Pancreas (tissue), 10 donors: Measurements from ENCODE around the gene ADCY3. TPM values are rescaled to one million over a fixed set of nuclear protein-coding genes. Genes with fewer than 3 reads are reported as not detected.

Source experiments
- ATAC-seq, 4 donors: fragments of 200-7000 bp; cut with Tn5 transposase; one replicate each; pipeline versions ENCODE4 v1.8.0 to v1.9.1; 2020; ENCODE audit warnings: mild to moderate bottlenecking in 4 of 4, moderate library complexity in 4 of 4
- DNase-seq, 6 donors: peaks; one replicate each; pipeline ENCODE4 v3.0.0-alpha.2; 2020
- FAIRE-seq: peaks from 2 replicates; lab custom pipeline; 2012; peaks lifted over from hg19 to GRCh38; lab: Jason Lieb, UNC
- H3K27ac ChIP-seq, 4 donors: fragments of 200-600 bp; sonication (generic); 1 replicate in 3 of 4; 2 replicates in 1 of 4; pipeline versions ENCODE4 v1.5.0 to v1.8.0; 2020
- H3K27me3 ChIP-seq, 4 donors: fragments of 200-600 bp; one replicate each; pipeline ENCODE4 v1.8.0; 2021
- H3K36me3 ChIP-seq, 3 donors: fragments of 200-600 bp; sonication (generic) in 1 of 3; one replicate each; pipeline versions ENCODE4 v1.5.0 to v1.8.0; 2020 to 2021
- H3K4me1 ChIP-seq, 3 donors: fragments of 200-600 bp; one replicate each; pipeline ENCODE4 v1.8.0; 2021
- H3K4me3 ChIP-seq, 4 donors: fragments of 200-600 bp; sonication (generic) in 2 of 4; one replicate each; pipeline versions ENCODE4 v1.5.0 to v1.8.0; 2020 to 2021
- H3K9me3 ChIP-seq, 4 donors: fragments of 200-600 bp; one replicate each; pipeline ENCODE4 v1.8.0; 2021
- CTCF ChIP-seq, 4 donors: fragments of 200-600 bp; sonication (generic) in 3 of 4; IDR thresholded peaks; one replicate each; pipeline versions ENCODE4 v1.5.0 to v1.8.0; 2021; ENCODE audit warnings: antibody characterized with exemption in 4 of 4
- WGBS, 2 donors: extraction: QIAGEN DNeasy Blood & Tissue Kit; methylation state at CpG; one replicate each; pipeline ENCODE4 v1.1.7; 2013; 5-methylcytosine and 5-hydroxymethylcytosine counted together
- intact Hi-C, 3 donors: fragments of 100-400 bp; cut with DNase I; formaldehyde crosslinking; loops; one replicate each; pipeline versions ENCODE4 v1.11.1 to v1.14.2; 2022
- polyA plus RNA-seq, 2 donors: library from polyadenylated mRNA; stranded (reverse); fragments of 200-250 nt; gene quantifications; one replicate each; pipeline ENCODE4 v1.2.3, GENCODE V29; 2013
- total RNA-seq, 6 donors: library from RNA; stranded (reverse); fragmentation: NEBNext Ultra II Directional in 4 of 6; extraction: Animal tissue kit (Norgen Biotek cat#: 25700) in 4 of 6; gene quantifications; one replicate each; pipeline versions ENCODE4 v1.2.1 to v1.2.4, GENCODE V29; 2021 to 2023
- donor health status: healthy with polysubstance abuse.
- donor health status: DM: no; HTN: no; CAD: no; lungs with moderate emphysema.
- donor health status: DM: no; HTN: no; CAD: no.
- donor health status: control.
- donor health status: control.
- donor health status: Bipolar disorder and iron deficiency.
- donor health status: DM: yes; HTN: yes; CAD: no.
- donor health status: DM: no; HTN: no; CAD: no.
- donor health status: DM: no; HTN: no; CAD: no.
- donor health status: DM: yes; HTN: yes; CAD: no.

The ADCY3 gene
- total and polyA plus RNA-seq, 8 donors, result 4.7 to 29.4 (median 11.0) TPM

- H3K4me3 ChIP-seq, result no peak overlapping the region
- DNase-seq (no peak), ATAC-seq (no peak), FAIRE-seq (no peak)
- H3K27me3 ChIP-seq, result no peaks in the 10 kb centered on the region
- H3K27ac ChIP-seq, result no peak overlapping the region
- H3K4me1 ChIP-seq, result no peaks in the 10 kb centered on the region
- 86 to 88% methylated on average over 8 of the region's 8 CpGs for WGBS, 2 donors
- TF ChIP-seq CTCF (IDR thresholded peaks at IDR 0.05), result no peak
- intact Hi-C loops, result no loop called here
- no peaks in the 10 kb centered on the region for H3K9me3 ChIP-seq
- no peaks in the 10 kb centered on the region for H3K36me3 ChIP-seq
Observed at GRCh38 chr2:24915175-24915574, 4.9 kb downstream of the ADCY3 start.

- Histone ChIP-seq H3K27me3 (no peaks in the 10 kb centered on the region), H3K9me3 (no peaks in the 10 kb centered on the region), H3K4me1 (no peaks in the 10 kb centered on the region), H3K4me3 (no peak overlapping the region), H3K27ac (no peak overlapping the region), H3K36me3 (no peaks in the 10 kb centered on the region)
- TF ChIP-seq CTCF (IDR thresholded peaks at IDR 0.05), result no peak
- ATAC-seq (no peak), DNase-seq (no peak), FAIRE-seq (no peak)
- 75 to 90% methylated on average over 5 of the region's 5 CpGs for WGBS, 2 donors
- intact Hi-C loops, result no loop called here
Observed at GRCh38 chr2:24914713-24915112, 5.3 kb downstream of the ADCY3 start.

- Histone ChIP-seq H3K27ac (no peak overlapping the region), H3K36me3 (no peaks in the 10 kb centered on the region), H3K27me3 (no peaks in the 10 kb centered on the region), H3K9me3 (no peaks in the 10 kb centered on the region), H3K4me1 (no peaks in the 10 kb centered on the region), H3K4me3 (no peak overlapping the region)
- WGBS, 2 donors, result 86 to 89% methylated on average over 8 to 9 of the region's 9 CpGs
- no peak for FAIRE-seq
- no peak for TF ChIP-seq CTCF (IDR thresholded peaks at IDR 0.05)
- intact Hi-C loops, result no loop called here
- no peak for ATAC-seq
- no peak for DNase-seq
Observed at GRCh38 chr2:24913911-24914310, 6.1 kb downstream of the ADCY3 start.

- Histone ChIP-seq H3K4me3 (no peak overlapping the region), H3K4me1 (no peaks in the 10 kb centered on the region), H3K9me3 (no peaks in the 10 kb centered on the region), H3K27ac (no peak overlapping the region), H3K36me3 (no peaks in the 10 kb centered on the region), H3K27me3 (no peaks in the 10 kb centered on the region)
- FAIRE-seq (no peak), DNase-seq (no peak), ATAC-seq (no peak)
- WGBS, 2 donors, result 80 to 84% methylated on average over 10 of the region's 10 CpGs
- TF ChIP-seq CTCF (IDR thresholded peaks at IDR 0.05), result no peak
- intact Hi-C loops, result no loop called here
Observed at GRCh38 chr2:24912986-24913385, 7.1 kb downstream of the ADCY3 start.

- Histone ChIP-seq H3K9me3 (no peaks in the 10 kb centered on the region), H3K27ac (no peak overlapping the region), H3K36me3 (no peaks in the 10 kb centered on the region), H3K4me3 (no peak overlapping the region), H3K4me1 (no peaks in the 10 kb centered on the region), H3K27me3 (no peaks in the 10 kb centered on the region)
- ATAC-seq (no peak), FAIRE-seq (no peak), DNase-seq (no peak)
- WGBS, 2 donors, result 89 to 91% methylated on average over 7 of the region's 7 CpGs
- intact Hi-C loops, result no loop called here
- TF ChIP-seq CTCF (IDR thresholded peaks at IDR 0.05), result no peak
Observed at GRCh38 chr2:24912523-24912922, 7.5 kb downstream of the ADCY3 start.
